Peyer's patch (tissue), 4 donors: Measurements from ENCODE around the gene GPR22.

Experiments used
- POLR2A ChIP-seq, 2 donors: fragments of 450-650 bp; IDR thresholded peaks; one replicate each; pipeline ENCODE4 v1.5.1; 2017; ENCODE audit warnings: antibody characterized with exemption in 2 of 2, mild to moderate bottlenecking in 2 of 2, moderate library complexity in 2 of 2
- TF ChIP-seq, protein P1 (sequence below), 6 experiments: fragments of 450-650 bp in 4 of 6; fragments of 200-600 bp in 2 of 6; sonication (generic) in 1 of 6; IDR thresholded peaks; one replicate each; pipeline ENCODE4 v1.5.1; 2017 to 2019; ENCODE audit warnings: antibody characterized with exemption in 6 of 6, mild to moderate bottlenecking in 3 of 6, moderate library complexity in 1 of 6

DNA sequence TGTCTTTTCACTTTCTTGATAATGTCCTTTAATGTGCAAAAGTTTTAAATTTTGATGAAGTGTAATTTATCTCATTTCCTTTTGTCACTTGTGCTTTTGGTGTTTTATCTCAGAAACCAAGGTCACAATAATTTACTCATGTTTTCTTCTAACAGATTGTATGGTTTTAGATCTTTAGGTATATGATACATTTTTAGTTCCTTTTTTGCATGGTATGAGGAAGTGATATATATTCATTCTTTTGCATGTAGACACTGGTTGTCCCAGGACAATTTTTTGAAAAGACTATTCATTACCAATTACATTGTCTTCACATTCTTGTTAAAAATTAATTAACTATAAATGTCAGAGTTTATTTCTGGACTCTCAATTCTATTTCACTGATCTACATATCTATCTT, 39.8 kb upstream of the GPR22 start:
- TF ChIP-seq, protein P1, sequence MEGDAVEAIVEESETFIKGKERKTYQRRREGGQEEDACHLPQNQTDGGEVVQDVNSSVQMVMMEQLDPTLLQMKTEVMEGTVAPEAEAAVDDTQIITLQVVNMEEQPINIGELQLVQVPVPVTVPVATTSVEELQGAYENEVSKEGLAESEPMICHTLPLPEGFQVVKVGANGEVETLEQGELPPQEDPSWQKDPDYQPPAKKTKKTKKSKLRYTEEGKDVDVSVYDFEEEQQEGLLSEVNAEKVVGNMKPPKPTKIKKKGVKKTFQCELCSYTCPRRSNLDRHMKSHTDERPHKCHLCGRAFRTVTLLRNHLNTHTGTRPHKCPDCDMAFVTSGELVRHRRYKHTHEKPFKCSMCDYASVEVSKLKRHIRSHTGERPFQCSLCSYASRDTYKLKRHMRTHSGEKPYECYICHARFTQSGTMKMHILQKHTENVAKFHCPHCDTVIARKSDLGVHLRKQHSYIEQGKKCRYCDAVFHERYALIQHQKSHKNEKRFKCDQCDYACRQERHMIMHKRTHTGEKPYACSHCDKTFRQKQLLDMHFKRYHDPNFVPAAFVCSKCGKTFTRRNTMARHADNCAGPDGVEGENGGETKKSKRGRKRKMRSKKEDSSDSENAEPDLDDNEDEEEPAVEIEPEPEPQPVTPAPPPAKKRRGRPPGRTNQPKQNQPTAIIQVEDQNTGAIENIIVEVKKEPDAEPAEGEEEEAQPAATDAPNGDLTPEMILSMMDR (IDR thresholded peaks at IDR 0.05): no peak
- no peak for TF ChIP-seq POLR2A (IDR thresholded peaks at IDR 0.05)
